ENCODE results near the gene ICAM2. TPM values are rescaled to one million over a fixed set of nuclear protein-coding genes. Genes with fewer than 3 reads are reported as not detected.

ICAM2 gene
- total RNA-seq (2014; rRNA removed; shearing (Covaris generic)) (0.97 and 3.4 TPM in 2 replicates), polyA plus RNA-seq (2016; fragmentation: Nextera tagmentation; extraction: Ambion mirVana) (0.94 and 1.3 TPM in 2 replicates)

DNA sequence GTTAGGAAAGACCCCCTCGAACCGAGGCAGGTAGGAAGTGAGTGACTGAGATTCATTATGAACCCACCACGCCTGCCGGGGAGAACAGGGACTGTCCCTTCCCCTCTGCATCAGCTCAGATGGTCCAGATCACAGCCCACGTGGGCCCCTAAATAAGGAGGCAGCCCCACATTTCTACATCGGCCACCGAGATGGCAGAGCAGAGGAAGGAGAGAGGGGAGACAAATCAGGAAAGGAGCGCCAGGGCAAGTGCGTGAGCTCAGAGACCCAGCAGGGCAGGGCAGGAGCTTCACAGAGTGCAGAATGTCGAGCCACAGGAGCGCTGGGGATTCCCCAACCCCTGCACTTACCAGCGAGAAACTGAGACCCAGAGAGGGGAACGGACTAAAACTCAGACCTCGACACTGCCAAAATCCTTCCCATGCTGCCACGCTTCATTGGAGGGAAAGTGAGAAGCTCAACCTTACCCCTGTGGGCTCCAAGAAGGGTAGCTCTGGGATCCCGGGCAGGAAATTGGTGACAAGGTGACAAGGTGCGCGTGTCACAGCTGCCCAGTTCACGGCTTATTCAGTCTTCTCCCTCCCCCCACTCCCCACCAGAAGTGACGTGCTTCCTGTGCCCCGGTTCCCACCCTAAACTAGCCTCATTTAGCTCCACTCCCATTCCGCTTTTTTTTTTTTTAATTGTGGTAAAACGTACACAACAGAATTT is at the start of gene ICAM2:
Gene ICAM2 (minus strand): TSS at position 578 of the 711 bp plus-strand sequence. CDS start 13,942 bp downstream, outside the sequence.
- H3K4me1 ChIP-seq (ENCODE audit: insufficient read depth) = no peaks in the 10 kb centered on the region
- H3K9ac ChIP-seq = no peak within 1 kb of the TSS
- no peaks in the 10 kb centered on the region for H3K27me3 ChIP-seq (replicated peaks; ENCODE audit: insufficient read depth)
- no peak within 1 kb of the TSS for H3K27ac ChIP-seq
- H3K79me2 ChIP-seq (ENCODE audit: insufficient read depth) = no peaks in the 10 kb centered on the region
- WGBS, 2 experiments (ENCODE audit: low coverage in 1 of 2, low lambda C conversion rate in 2 of 2, missing lambda C conversion rate in 2 of 2) = 17 to 22% methylated on average over 22 to 23 of the region's 23 CpGs
- no peaks in the 10 kb centered on the region for H3K9me2 ChIP-seq (ENCODE audit: insufficient read depth)
- peak within 1 kb of the TSS; percentile 69 for H2AFZ ChIP-seq
- peak within 1 kb of the TSS; percentile 12 for H3K4me3 ChIP-seq
- H3K36me3 ChIP-seq (ENCODE audit: low read depth) = no peaks in the 10 kb centered on the region
- no peaks in the 10 kb centered on the region for H4K20me1 ChIP-seq (ENCODE audit: insufficient read depth)
- in situ Hi-C loops (cut with MboI) = loop anchor here (10.0 kb wide), 1 partner anchor 95 kb away; no protein-coding TSS in a partner anchor
- H3K9me3 ChIP-seq (ENCODE audit: low read depth) = no peaks in the 10 kb centered on the region
- no peak for DNase-seq
- no peaks in the 10 kb centered on the region for H3F3A ChIP-seq (ENCODE audit: insufficient read depth)
- no peak for TF ChIP-seq EZH2 (IDR thresholded peaks at IDR 0.05; ENCODE audit: insufficient read depth, poor library complexity, severe bottlenecking)
- no peak for TF ChIP-seq EZH2phosphoT487 (IDR thresholded peaks at IDR 0.05; ENCODE audit: insufficient read depth, low read depth)
- peak within 1 kb of the TSS; percentile 26 for H3K4me2 ChIP-seq (ENCODE audit: unreplicated experiment)

- Histone ChIP-seq H3K4me1 (ENCODE audit: insufficient read depth) (peaks cover 12% of the 10 kb centered on the region), H3K79me2 (ENCODE audit: insufficient read depth) (no peaks in the 10 kb centered on the region), H3K9me2 (ENCODE audit: insufficient read depth) (no peaks in the 10 kb centered on the region), H3K4me2 (ENCODE audit: unreplicated experiment) (no peak overlapping the region), H4K20me1 (ENCODE audit: insufficient read depth) (no peaks in the 10 kb centered on the region), H3K9me3 (ENCODE audit: low read depth) (no peaks in the 10 kb centered on the region), H3K9ac (no peak overlapping the region), H2AFZ (no peak overlapping the region), H3F3A (ENCODE audit: insufficient read depth) (peaks cover 14% of the 10 kb centered on the region), H3K4me3 (no peak overlapping the region), H3K27me3 (replicated peaks; ENCODE audit: insufficient read depth) (no peaks in the 10 kb centered on the region), H3K36me3 (ENCODE audit: low read depth) (peaks cover 41% of the 10 kb centered on the region), H3K27ac (no peak overlapping the region)
- no peak for DNase-seq
- TF ChIP-seq EZH2 (IDR thresholded peaks at IDR 0.05; ENCODE audit: insufficient read depth, poor library complexity, severe bottlenecking) (no peak), EZH2phosphoT487 (IDR thresholded peaks at IDR 0.05; ENCODE audit: insufficient read depth, low read depth) (no peak)
- WGBS, 2 experiments (ENCODE audit: low coverage in 1 of 2, low lambda C conversion rate in 2 of 2, missing lambda C conversion rate in 2 of 2) = 99 to 100% methylated on average over 3 of the region's 3 CpGs
- in situ Hi-C loops (cut with MboI) = no loop called here
These were observed 49.8 kb upstream of the ICAM2 start for GRCh38 chr17:64070213-64070612.

DNA sequence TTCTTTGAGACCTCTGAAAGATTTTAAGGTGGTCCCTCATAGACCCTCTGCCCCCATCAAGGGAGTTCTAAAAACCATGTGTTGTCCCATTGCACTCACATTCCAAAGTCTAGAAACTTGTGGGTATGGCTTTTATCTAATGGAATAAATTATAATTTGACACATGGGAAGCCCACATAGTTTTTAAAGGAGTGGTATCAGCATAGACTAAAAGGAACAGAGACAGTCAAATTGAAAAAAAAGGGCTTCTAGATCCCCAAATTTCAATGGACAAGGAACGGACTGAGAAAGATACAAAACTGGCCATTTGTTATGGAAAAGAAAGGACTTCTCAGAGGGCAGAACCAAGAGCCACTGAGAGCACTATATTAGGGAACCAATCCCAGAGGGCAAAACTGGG is 48.7 kb upstream of the ICAM2 start:
- peaks cover 3% of the 10 kb centered on the region for H3F3A ChIP-seq (ENCODE audit: insufficient read depth)
- H3K4me3 ChIP-seq = no peak overlapping the region
- TF ChIP-seq EZH2phosphoT487 (IDR thresholded peaks at IDR 0.05; ENCODE audit: insufficient read depth, low read depth) = no peak
- H3K9me3 ChIP-seq (ENCODE audit: low read depth) = no peaks in the 10 kb centered on the region
- no peaks in the 10 kb centered on the region for H3K79me2 ChIP-seq (ENCODE audit: insufficient read depth)
- in situ Hi-C loops (cut with MboI) = no loop called here
- H2AFZ ChIP-seq = no peak overlapping the region
- no peak overlapping the region for H3K27ac ChIP-seq
- peaks cover 41% of the 10 kb centered on the region for H3K36me3 ChIP-seq (ENCODE audit: low read depth)
- WGBS, 2 experiments (ENCODE audit: low coverage in 1 of 2, low lambda C conversion rate in 2 of 2, missing lambda C conversion rate in 2 of 2) = 100% methylated on average over 1 of the region's 1 CpG
- no peak for DNase-seq
- H4K20me1 ChIP-seq (ENCODE audit: insufficient read depth) = no peaks in the 10 kb centered on the region
- no peak overlapping the region for H3K9ac ChIP-seq
- no peaks in the 10 kb centered on the region for H3K9me2 ChIP-seq (ENCODE audit: insufficient read depth)
- no peak overlapping the region for H3K4me2 ChIP-seq (ENCODE audit: unreplicated experiment)
- H3K4me1 ChIP-seq (ENCODE audit: insufficient read depth) = 0 out of 2 replicates have a peak, but pooled peaks cover under 1% of the 10 kb centered on the region
- no peaks in the 10 kb centered on the region for H3K27me3 ChIP-seq (replicated peaks; ENCODE audit: insufficient read depth)

DNA sequence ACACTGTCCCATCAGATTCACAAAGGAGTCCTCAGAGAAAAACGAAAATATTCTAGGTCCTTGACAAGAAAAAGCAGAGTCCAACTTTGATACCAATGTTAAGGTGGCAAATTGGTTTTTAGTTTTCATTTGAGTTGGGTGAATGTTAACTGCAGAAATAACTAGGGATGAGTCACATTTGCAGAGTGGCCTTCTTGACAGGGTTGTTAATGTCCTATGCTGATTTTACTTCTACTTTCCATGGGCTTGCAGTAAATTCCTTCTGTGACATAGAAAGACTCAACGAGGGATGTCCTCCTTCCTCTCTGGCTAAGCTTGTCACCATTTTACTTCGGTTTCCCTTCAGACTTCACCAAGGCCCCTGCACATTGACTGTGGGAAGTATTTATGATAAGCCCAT is 47.2 kb upstream of the ICAM2 start:
- Histone ChIP-seq H3K9me2 (ENCODE audit: insufficient read depth) (no peaks in the 10 kb centered on the region), H3K27ac (no peak overlapping the region), H3F3A (ENCODE audit: insufficient read depth) (no peaks in the 10 kb centered on the region), H3K27me3 (replicated peaks; ENCODE audit: insufficient read depth) (no peaks in the 10 kb centered on the region), H3K79me2 (ENCODE audit: insufficient read depth) (no peaks in the 10 kb centered on the region), H3K4me3 (no peak overlapping the region), H3K9ac (no peak overlapping the region), H3K9me3 (ENCODE audit: low read depth) (no peaks in the 10 kb centered on the region), H2AFZ (no peak overlapping the region), H3K4me1 (ENCODE audit: insufficient read depth) (no peaks in the 10 kb centered on the region), H3K4me2 (ENCODE audit: unreplicated experiment) (no peak overlapping the region), H4K20me1 (ENCODE audit: insufficient read depth) (no peaks in the 10 kb centered on the region), H3K36me3 (ENCODE audit: low read depth) (peaks cover 41% of the 10 kb centered on the region)
- 90% methylated on average over 3 of the region's 3 CpGs for WGBS, 2 experiments (ENCODE audit: low coverage in 1 of 2, low lambda C conversion rate in 2 of 2, missing lambda C conversion rate in 2 of 2)
- in situ Hi-C loops (cut with MboI) = no loop called here
- no peak for DNase-seq
- TF ChIP-seq EZH2phosphoT487 (IDR thresholded peaks at IDR 0.05; ENCODE audit: insufficient read depth, low read depth) (no peak), EZH2 (IDR thresholded peaks at IDR 0.05; ENCODE audit: insufficient read depth, poor library complexity, severe bottlenecking) (no peak)
